IPS-18a (cell line): Measurements from ENCODE around the gene MARK4.
"Not testable (repeated sequence)": the region's sequence is repeated elsewhere in the genome, so short reads cannot be mapped to it uniquely, and the experiment has no call there.

ENCODE experiments used
- H3K27ac ChIP-seq: one replicate; pipeline ENCODE4 v1.5.1; 2013; ENCODE audit warnings: low read length
- H3K27me3 ChIP-seq: one replicate; pipeline ENCODE4 v1.6.1; 2013; ENCODE audit warnings: mild to moderate bottlenecking, low read length; ENCODE audit not compliant: control insufficient read depth, insufficient read depth
- H3K36me3 ChIP-seq: one replicate; pipeline ENCODE4 v1.6.1; 2013; ENCODE audit warnings: low read depth, low read length; ENCODE audit not compliant: control insufficient read depth
- H3K4me1 ChIP-seq: one replicate; pipeline ENCODE4 v1.6.1; 2013; ENCODE audit warnings: low read depth, low read length; ENCODE audit not compliant: control insufficient read depth
- H3K4me3 ChIP-seq: one replicate; pipeline ENCODE4 v1.5.1; 2013; ENCODE audit warnings: low read length
- H3K9ac ChIP-seq: one replicate; pipeline ENCODE4 v1.6.1; 2013; ENCODE audit warnings: mild to moderate bottlenecking, low read length, moderate library complexity
- H3K9me3 ChIP-seq: one replicate; pipeline ENCODE4 v1.6.1; 2013; ENCODE audit warnings: low read depth, low read length; ENCODE audit not compliant: control insufficient read depth

Gene MARK4

DNA sequence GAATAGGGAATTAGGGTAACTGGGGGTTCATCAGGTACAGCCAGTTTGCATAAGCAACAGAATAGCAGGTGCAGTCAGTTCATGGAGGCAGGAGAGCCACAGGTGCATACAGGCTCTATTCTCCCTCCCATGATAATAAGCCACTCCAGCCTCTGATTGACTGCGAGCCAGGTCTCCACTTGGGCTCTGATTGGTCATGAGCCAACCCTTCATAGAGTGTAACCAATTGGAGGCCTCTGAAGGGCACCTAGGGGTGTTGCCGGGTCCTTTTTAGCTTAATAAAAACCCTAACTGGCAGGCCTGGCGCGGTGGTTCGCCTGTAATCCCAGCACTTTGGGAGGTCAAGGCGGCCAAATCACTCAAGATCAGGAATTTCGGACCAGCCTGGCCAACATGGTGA lies 80.3 kb downstream of the MARK4 start:
- Histone ChIP-seq H3K4me1 (no peaks in the 10 kb centered on the region), H3K9me3 (no peaks in the 10 kb centered on the region)

DNA sequence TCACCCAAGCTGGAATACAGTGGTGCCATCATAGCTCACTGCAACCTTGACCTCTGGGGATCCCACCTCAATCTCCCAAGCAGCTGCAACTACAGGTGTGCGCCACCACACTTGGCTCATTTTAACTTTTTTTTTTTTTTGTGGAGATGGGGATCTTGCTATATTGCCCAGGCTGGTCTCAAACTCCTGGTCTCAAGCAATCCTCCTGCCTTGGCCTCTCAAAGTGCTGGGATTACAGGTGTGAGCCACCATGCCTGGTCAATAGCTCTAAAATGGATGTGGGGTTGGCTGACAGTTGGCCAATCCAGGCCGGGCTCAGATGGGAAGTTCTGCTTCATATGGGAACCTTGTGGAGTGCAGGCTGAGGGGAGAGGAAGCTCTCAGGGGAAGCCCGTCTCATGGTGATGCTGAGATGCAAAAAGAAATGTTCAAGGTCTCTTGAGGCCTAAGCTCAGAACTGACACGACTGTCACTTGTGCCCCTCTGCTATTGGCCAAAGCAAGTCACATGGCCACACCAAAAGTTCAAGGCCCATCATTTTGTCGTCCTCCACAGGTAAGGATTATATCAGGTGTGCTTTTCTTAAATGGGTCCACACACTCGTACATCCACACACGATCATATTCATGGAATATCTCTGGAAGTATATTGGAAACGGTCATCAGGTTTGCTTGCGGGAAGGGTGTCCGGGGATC lies 82.7 kb downstream of the MARK4 start:
- Histone ChIP-seq H3K27me3 (peaks cover 4% of the 10 kb centered on the region), H3K9me3 (no peaks in the 10 kb centered on the region), H3K9ac (no peak overlapping the region), H3K4me3 (no peak overlapping the region), H3K4me1 (no peaks in the 10 kb centered on the region), H3K36me3 (no peaks in the 10 kb centered on the region), H3K27ac (no peak overlapping the region)

More for the DNA sequence above, 80.3 kb downstream of the MARK4 start:
- no peak overlapping the region for H3K4me3 ChIP-seq
- H3K9ac ChIP-seq, result no peak overlapping the region
- H3K27me3 ChIP-seq, result no peaks in the 10 kb centered on the region
- H3K36me3 ChIP-seq, result no peaks in the 10 kb centered on the region
- H3K27ac ChIP-seq, result no peak overlapping the region

DNA sequence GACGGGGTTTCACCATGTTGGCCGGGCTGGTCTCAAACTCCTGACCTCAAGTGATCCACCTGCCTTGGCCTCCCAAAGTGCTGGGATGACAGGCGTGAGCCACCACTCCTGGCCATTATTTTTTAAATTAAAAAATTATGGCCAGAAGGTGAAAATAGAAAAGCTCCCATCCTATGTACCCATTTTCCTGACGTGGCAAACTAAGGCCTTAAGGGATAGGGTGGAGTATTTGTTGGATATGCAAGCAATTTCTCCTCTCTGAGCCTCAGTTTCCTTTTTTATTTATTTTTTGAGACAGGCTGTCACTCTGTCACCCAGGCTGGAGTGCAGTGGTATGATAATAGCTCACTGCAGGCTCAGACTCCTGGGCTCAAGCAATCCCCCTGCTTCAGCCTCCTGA lies 83.8 kb downstream of the MARK4 start:
- not testable (repeated sequence) for H3K9ac ChIP-seq, H3K4me3 ChIP-seq, H3K27ac ChIP-seq, H3K4me1 ChIP-seq, H3K9me3 ChIP-seq, H3K36me3 ChIP-seq, H3K27me3 ChIP-seq

DNA sequence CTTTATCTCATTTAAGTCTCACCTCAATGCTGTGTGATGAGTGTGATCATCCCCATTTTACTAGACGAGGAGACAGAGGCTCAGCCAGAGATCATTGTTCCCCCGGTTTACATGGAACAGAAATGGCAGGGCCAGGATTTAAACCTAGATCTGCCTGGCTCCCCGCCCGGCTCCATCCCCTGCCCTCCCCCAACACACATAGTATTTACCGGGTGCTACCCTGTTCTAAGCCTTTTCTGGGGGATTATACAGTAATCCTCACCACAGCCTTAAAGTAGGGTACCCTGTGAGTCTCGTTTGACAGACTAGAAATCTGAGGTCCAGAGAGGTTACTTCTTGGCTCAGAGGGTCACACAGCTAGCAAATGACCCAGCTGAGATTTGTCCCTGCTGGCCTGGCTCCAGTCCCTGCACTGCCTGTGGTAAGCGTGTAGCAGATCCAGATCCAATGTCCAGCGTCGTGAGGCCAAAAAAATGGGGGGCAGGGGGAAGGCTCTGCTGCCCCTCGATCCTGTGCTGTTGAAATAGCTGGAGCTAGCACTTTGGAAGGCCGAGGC lies 85.7 kb downstream of the MARK4 start:
- Histone ChIP-seq H3K9ac (no peak overlapping the region), H3K27me3 (peaks cover 20% of the 10 kb centered on the region)

DNA sequence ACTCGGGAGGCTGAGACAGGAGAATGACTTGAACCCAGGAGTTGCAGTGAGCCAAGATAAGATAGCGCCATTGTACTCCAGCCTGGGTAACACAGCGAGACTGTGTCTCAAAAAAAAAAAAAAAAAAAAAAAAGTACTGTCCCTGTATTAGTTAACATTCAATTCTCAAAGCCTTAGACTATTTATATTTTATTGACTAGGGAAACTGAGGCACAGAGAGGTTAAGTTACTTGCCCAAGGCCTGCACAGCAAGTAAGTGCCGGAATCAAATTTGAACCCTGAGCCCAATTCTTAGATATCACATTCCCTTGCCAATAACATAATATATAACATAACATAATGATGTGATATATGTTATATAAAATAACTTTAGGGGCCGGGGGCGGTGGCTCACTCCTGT lies 88.6 kb downstream of the MARK4 start:
- H3K9me3 ChIP-seq, result no peaks in the 10 kb centered on the region
- H3K27me3 ChIP-seq, result peaks cover 32% of the 10 kb centered on the region
- H3K36me3 ChIP-seq, result no peaks in the 10 kb centered on the region

More for the DNA sequence above, 85.7 kb downstream of the MARK4 start:
- Histone ChIP-seq H3K27ac (no peak overlapping the region), H3K36me3 (no peaks in the 10 kb centered on the region), H3K9me3 (no peaks in the 10 kb centered on the region), H3K4me1 (no peaks in the 10 kb centered on the region), H3K4me3 (no peak overlapping the region)

DNA sequence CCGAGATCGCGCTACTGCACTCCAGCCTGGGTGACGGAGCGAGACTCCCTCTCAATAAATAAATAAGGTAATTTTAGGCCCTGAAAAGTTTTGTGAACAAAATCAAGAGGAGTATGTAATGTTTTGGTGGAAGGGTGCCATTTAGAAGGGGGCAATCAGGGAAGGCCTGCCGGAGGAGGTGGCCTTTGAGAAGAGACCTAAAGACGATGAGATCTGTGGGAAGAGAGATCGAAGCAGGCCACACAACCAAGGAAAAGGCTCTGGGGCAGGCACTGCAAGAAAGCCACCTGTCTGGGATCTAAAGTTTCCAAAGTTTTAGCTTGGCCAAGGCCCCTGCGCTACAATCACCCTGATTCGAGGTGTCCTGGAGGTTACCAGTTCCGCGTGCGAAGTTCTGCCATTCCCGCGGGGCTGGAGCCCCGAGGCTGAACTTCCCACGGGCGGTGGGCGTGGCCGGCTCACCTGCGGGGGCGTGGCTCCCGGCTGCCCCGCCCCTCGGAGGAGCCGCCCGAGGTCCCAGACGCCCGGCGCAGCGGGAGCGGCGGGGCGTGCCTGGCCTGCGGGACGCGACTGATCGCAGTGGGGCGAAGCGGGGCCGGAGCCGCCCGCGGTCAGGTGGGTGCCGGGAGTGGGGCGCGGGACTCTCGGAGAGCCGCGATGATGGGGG lies 89.3 kb downstream of the MARK4 start, which contains the start of gene KLC3:
KLC3 (plus strand) TSS at position 519 of the 667 bp plus-strand sequence. CDS start 4,792 bp downstream, outside the sequence.
- Histone ChIP-seq H3K36me3 (no peaks in the 10 kb centered on the region), H3K9ac (no peak within 1 kb of the TSS), H3K4me1 (no peaks in the 10 kb centered on the region), H3K9me3 (no peaks in the 10 kb centered on the region), H3K27me3 (peaks cover 32% of the 10 kb centered on the region), H3K27ac (no peak within 1 kb of the TSS), H3K4me3 (peak within 1 kb of the TSS; percentile 56)

More for the DNA sequence above, 88.6 kb downstream of the MARK4 start:
- no peaks in the 10 kb centered on the region for H3K4me1 ChIP-seq
- no peak overlapping the region for H3K4me3 ChIP-seq
- H3K27ac ChIP-seq, result no peak overlapping the region
- H3K9ac ChIP-seq, result no peak overlapping the region

DNA sequence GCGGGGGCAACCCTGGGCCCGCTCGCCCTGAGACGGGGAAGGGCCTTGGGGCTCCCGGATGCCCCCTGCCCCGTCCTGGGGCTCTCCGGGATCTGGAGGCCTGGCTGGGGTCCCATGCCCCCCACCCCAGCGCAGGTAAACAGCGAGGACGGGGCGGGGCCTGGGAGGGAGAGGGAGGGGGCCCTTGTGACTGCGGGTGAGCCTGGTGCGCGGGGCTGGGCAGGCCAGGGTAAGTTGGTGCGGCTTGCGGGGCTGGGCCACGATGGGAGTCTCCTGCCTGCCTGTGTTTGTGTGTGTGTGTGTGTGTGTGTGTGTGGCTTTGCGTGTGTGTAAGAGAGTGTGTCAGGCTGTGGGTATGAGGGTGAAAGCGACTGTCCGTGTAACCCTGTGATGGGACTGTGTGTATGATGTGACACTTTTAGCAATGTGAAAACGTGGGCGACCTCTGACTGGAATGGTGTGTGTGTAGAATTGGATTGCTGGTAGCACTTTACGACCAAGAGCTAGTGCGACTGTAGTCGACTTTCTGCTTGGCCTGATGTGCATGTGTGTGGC lies 89.9 kb downstream of the MARK4 start:
- Histone ChIP-seq H3K4me3 (peak overlapping the region; percentile 56), H3K9ac (no peak overlapping the region), H3K27ac (no peak overlapping the region), H3K4me1 (no peaks in the 10 kb centered on the region), H3K9me3 (no peaks in the 10 kb centered on the region), H3K27me3 (peaks cover 32% of the 10 kb centered on the region), H3K36me3 (no peaks in the 10 kb centered on the region)

DNA sequence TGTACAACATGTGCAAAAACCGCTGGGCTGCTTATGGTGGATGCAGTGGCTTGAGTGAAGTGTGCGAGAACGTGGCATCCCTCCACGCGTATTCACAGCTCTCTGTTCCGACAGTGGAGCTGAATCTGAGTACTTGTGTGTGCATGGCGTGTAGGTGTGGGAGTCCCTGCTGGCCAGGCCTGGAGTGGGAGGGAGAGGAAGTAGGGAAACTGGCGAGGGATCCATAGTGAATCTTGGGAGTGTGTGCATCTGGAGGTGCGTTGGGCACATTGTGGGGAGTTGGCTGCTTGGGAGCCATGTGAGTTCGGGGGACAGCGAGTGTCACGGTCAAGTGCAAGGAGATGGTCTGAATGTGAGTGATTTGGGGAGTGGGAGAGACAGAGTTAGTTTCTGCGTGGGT lies 91.8 kb downstream of the MARK4 start:
- H3K27me3 ChIP-seq, result peaks cover 32% of the 10 kb centered on the region
- H3K9me3 ChIP-seq, result no peaks in the 10 kb centered on the region
- no peak overlapping the region for H3K9ac ChIP-seq
- H3K36me3 ChIP-seq, result no peaks in the 10 kb centered on the region
- H3K4me1 ChIP-seq, result no peaks in the 10 kb centered on the region
- H3K27ac ChIP-seq, result no peak overlapping the region
- H3K4me3 ChIP-seq, result no peak overlapping the region

DNA sequence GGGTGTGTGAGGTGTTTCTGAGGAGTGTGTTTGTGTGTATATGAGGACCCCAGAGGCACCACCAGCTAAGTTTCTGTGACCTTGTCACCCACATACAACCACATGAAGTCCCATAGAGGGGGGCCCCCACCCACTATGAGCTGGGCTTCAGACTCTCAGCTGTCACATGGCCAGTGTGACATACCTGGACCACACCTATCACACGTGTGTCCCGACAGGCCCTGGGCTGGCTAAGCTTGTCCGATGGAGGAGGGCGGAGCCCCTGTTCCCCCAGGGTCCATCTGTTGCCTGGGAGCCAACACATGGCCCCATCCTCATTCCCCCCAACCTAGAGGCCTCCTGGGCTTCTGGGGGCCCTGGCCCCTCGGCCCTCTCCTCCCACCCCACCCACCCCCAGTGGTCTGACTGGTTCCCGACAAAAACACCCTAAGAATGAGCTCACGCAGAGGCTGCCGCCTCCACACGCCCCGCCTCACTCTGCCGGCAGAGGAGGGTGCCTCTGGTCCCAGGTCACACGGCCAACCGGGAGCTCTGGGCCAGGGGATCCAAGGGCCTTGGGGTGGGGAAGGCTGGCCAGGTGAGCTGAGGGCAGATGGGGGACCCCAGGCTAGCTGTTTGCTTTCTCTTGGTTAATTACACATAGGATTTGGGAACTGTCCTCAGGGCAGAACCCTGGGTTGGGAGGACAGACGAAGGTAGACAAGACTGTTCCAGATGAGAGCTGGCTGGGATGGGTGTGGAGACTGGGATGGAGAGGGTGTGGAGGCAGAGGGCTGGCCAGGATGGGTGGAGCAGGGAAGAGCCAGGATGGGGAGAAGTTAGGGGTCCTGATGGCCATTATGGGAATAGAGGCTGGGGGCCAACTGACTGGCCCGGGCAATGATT lies 93.8 kb downstream of the MARK4 start:
- no peaks in the 10 kb centered on the region for H3K4me1 ChIP-seq
- H3K27me3 ChIP-seq, result peaks cover 28% of the 10 kb centered on the region
- H3K9me3 ChIP-seq, result no peaks in the 10 kb centered on the region
- H3K9ac ChIP-seq, result no peak overlapping the region
- H3K36me3 ChIP-seq, result peaks cover 2% of the 10 kb centered on the region
- no peak overlapping the region for H3K27ac ChIP-seq
- no peak overlapping the region for H3K4me3 ChIP-seq

DNA sequence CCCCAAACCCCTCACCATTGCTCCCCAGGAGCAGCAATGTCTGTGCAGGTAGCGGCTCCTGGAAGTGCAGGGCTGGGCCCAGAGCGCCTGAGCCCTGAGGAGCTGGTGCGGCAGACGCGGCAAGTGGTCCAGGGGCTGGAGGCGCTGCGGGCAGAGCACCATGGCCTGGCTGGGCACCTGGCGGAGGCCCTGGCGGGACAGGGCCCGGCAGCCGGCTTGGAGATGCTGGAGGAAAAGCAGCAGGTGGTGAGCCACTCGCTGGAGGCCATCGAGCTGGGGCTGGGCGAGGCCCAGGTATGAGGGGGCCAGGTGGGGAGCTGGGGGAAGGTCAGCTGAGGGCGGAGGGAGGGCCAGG lies 94.4 kb downstream of the MARK4 start:
- no peak overlapping the region for H3K27ac ChIP-seq
- peaks cover 23% of the 10 kb centered on the region for H3K27me3 ChIP-seq
- no peak overlapping the region for H3K9ac ChIP-seq
- no peaks in the 10 kb centered on the region for H3K4me1 ChIP-seq
- peaks cover 9% of the 10 kb centered on the region for H3K36me3 ChIP-seq
- no peak overlapping the region for H3K4me3 ChIP-seq
- H3K9me3 ChIP-seq, result no peaks in the 10 kb centered on the region

DNA sequence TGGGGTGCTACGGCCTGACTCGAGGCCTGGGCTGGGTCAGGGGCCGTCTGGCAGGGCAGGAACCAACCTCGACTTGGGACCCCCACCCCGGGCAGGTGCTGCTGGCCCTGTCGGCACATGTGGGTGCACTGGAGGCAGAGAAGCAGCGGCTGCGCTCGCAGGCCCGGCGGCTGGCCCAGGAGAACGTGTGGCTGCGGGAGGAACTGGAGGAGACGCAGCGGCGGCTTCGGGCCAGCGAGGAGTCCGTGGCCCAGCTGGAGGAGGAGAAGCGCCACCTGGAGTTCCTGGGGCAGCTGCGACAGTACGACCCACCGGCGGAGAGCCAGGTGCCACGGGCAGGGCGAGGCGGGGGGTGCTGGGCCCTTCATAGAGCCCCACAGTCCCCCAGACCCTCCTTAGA lies 95.4 kb downstream of the MARK4 start:
- Histone ChIP-seq H3K9ac (no peak overlapping the region), H3K27me3 (peaks cover 15% of the 10 kb centered on the region), H3K36me3 (peaks cover 17% of the 10 kb centered on the region), H3K4me1 (no peaks in the 10 kb centered on the region), H3K4me3 (no peak overlapping the region), H3K9me3 (no peaks in the 10 kb centered on the region), H3K27ac (no peak overlapping the region)
